Esophagus muscularis mucosa (tissue), 4 donors: Measurements from ENCODE around the gene DELE1. TPM values are rescaled to one million over a fixed set of nuclear protein-coding genes. Genes with fewer than 3 reads are reported as not detected.

Experiments used
- DNase-seq: peaks from one replicate; pipeline ENCODE4 v3.0.0-alpha.2; 2017; ENCODE audit errors: extremely low spot score
- H3K27ac ChIP-seq, 4 donors: fragments of 200-600 bp; sonication (generic); replicated peaks in 1 of 4; 1 replicate in 3 of 4; 2 replicates in 1 of 4; pipeline ENCODE4 v1.5.1; 2016 to 2019; ENCODE audit warnings: mild to moderate bottlenecking in 1 of 4
- H3K27me3 ChIP-seq, 4 donors: fragments of 200-600 bp; sonication (generic); one replicate each; pipeline versions ENCODE4 v1.5.1 to v1.6.0; 2016 to 2019
- H3K36me3 ChIP-seq, 4 donors: fragments of 200-600 bp; sonication (generic); one replicate each; pipeline ENCODE4 v1.5.1; 2016 to 2019
- H3K4me1 ChIP-seq, 4 donors: fragments of 200-600 bp; sonication (generic); one replicate each; pipeline ENCODE4 v1.5.1; 2016 to 2019
- H3K4me3 ChIP-seq, 4 donors: fragments of 200-600 bp; sonication (generic); 1 replicate in 2 of 4; 2 replicates in 2 of 4; pipeline ENCODE4 v1.5.1; 2016 to 2019; ENCODE audit warnings: mild to moderate bottlenecking in 4 of 4, moderate library complexity in 1 of 4
- H3K9me3 ChIP-seq, 4 donors: fragments of 200-600 bp; sonication (generic); 1 replicate in 3 of 4; 2 replicates in 1 of 4; pipeline ENCODE4 v1.5.1; 2016 to 2019
- EP300 ChIP-seq: sonication (generic); formaldehyde crosslinking; IDR thresholded peaks from one replicate; pipeline ENCODE4 v1.6.1; 2017; ENCODE audit warnings: antibody characterized with exemption
- POLR2A ChIP-seq: fragments of 450-650 bp; IDR thresholded peaks from one replicate; pipeline ENCODE4 v1.6.1; 2017; ENCODE audit warnings: antibody characterized with exemption, moderate library complexity, mild to moderate bottlenecking, low read depth
- POLR2AphosphoS5 ChIP-seq, 2 donors: sonication (generic); formaldehyde crosslinking; IDR thresholded peaks; one replicate each; pipeline ENCODE4 v1.6.1; 2017; ENCODE audit warnings: antibody characterized with exemption in 2 of 2
- WGBS: methylation state at CpG from one replicate; pipeline ENCODE4 v1.1.5; 2018; 5-methylcytosine and 5-hydroxymethylcytosine counted together
- intact Hi-C: fragments of 100-400 bp; cut with DNase I; formaldehyde crosslinking; loops from one replicate; pipeline ENCODE4 v1.15.1; 2023
- total RNA-seq, 4 donors: library from RNA; depleted of rRNA; stranded (reverse); fragments of >200 nt; gene quantifications; one replicate each; pipeline versions ENCODE4 v1.1.0 to v1.2.1, GENCODE V29; 2016
- TF ChIP-seq, protein P1 (sequence below), 3 experiments: fragments of 200-600 bp in 2 of 3; fragments of 450-650 bp in 1 of 3; sonication (generic) in 2 of 3; IDR thresholded peaks; one replicate each; pipeline ENCODE4 v1.5.1; 2017 to 2019; ENCODE audit warnings: antibody characterized with exemption in 3 of 3, mild to moderate bottlenecking in 2 of 3, moderate library complexity in 1 of 3

DELE1 gene
- total RNA-seq, 4 donors from 2014 or later = 44.4 to 75.8 (median 49.6) TPM

- WGBS = 27% methylated on average over 14 of the region's 14 CpGs
- H3K36me3 ChIP-seq = peaks cover 0 to 4% (median 1%) of the 10 kb centered on the region in 4 donors
- peaks cover 0 to 11% (median 0%) of the 10 kb centered on the region in 4 donors for H3K27me3 ChIP-seq
- no peak for TF ChIP-seq EP300
- TF ChIP-seq, protein P1, sequence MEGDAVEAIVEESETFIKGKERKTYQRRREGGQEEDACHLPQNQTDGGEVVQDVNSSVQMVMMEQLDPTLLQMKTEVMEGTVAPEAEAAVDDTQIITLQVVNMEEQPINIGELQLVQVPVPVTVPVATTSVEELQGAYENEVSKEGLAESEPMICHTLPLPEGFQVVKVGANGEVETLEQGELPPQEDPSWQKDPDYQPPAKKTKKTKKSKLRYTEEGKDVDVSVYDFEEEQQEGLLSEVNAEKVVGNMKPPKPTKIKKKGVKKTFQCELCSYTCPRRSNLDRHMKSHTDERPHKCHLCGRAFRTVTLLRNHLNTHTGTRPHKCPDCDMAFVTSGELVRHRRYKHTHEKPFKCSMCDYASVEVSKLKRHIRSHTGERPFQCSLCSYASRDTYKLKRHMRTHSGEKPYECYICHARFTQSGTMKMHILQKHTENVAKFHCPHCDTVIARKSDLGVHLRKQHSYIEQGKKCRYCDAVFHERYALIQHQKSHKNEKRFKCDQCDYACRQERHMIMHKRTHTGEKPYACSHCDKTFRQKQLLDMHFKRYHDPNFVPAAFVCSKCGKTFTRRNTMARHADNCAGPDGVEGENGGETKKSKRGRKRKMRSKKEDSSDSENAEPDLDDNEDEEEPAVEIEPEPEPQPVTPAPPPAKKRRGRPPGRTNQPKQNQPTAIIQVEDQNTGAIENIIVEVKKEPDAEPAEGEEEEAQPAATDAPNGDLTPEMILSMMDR (IDR thresholded peaks at IDR 0.05) = peak; percentile 83 to 91 (median 88)
- peak in 1 of 2 donors; percentile 47 for TF ChIP-seq POLR2AphosphoS5 (IDR thresholded peaks at IDR 0.05)
- no peak for TF ChIP-seq POLR2A
- H3K4me1 ChIP-seq = peaks cover 29 to 44% (median 37%) of the 10 kb centered on the region in 4 donors
- H3K4me3 ChIP-seq = no peak overlapping the region
- peak overlapping the region in 1 of 4 donors; percentile 1 for H3K27ac ChIP-seq
- H3K9me3 ChIP-seq = no peaks in the 10 kb centered on the region
- DNase-seq = peak; percentile 98
- intact Hi-C loops = loop anchor here (1.0 to 2.0 kb wide), 2 partner anchors 82 to 268 kb away; partner anchors contain the start of gene PCDH1
These were observed 37.0 kb downstream of the DELE1 start for GRCh38 chr5:141960449-141961323.

DNA sequence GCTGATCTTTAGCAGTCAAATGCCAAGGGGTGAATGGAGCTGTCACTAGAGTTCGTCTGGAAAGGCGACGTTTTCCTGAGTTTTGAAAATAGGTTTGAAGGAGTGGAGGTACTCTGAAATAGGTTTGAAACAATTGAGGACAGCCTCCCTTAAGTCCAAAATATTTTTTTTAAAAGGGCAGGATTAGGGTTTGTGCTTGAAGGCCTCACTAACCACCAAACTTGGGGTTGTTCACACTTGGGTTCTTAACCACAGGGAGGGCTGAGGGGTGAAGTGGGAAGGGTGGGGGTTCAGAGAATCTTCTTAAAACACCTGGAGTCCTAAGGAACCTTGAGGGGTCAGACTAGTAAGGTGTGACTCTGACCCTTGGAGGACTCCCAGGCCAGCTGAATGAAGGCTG is 37.8 kb downstream of the DELE1 start:
- intact Hi-C loops = loop anchor here (2.0 kb wide), 1 partner anchor 83 kb away; the partner anchor contains the start of gene PCDH1
- H3K27ac ChIP-seq = no peak overlapping the region
- peak; percentile 57 for DNase-seq
- H3K9me3 ChIP-seq = no peaks in the 10 kb centered on the region
- peaks cover 29 to 44% (median 37%) of the 10 kb centered on the region in 4 donors for H3K4me1 ChIP-seq
- H3K4me3 ChIP-seq = no peak overlapping the region
- peaks cover 0 to 11% (median 0%) of the 10 kb centered on the region in 4 donors for H3K27me3 ChIP-seq
- no peaks in the 10 kb centered on the region for H3K36me3 ChIP-seq
- WGBS = 83% methylated on average over 3 of the region's 3 CpGs
- TF ChIP-seq EP300 = no peak
- TF ChIP-seq POLR2A = no peak
- TF ChIP-seq, protein P1 (IDR thresholded peaks at IDR 0.05) = no peak
- no peak for TF ChIP-seq POLR2AphosphoS5 (IDR thresholded peaks at IDR 0.05)

GRCh38 chr5:141963701-141964100 is 40.0 kb downstream of the DELE1 start:
- Histone ChIP-seq H3K27ac (no peak overlapping the region), H3K9me3 (no peaks in the 10 kb centered on the region), H3K4me1 (peaks cover 19 to 30% (median 25%) of the 10 kb centered on the region in 4 donors), H3K4me3 (no peak overlapping the region), H3K36me3 (no peaks in the 10 kb centered on the region), H3K27me3 (peaks cover 0 to 11% (median 0%) of the 10 kb centered on the region in 4 donors)
- DNase-seq = no peak
- TF ChIP-seq, protein P1 (IDR thresholded peaks at IDR 0.05) = no peak
- WGBS = 46% methylated on average over 3 of the region's 3 CpGs
- intact Hi-C loops = no loop called here

DNA sequence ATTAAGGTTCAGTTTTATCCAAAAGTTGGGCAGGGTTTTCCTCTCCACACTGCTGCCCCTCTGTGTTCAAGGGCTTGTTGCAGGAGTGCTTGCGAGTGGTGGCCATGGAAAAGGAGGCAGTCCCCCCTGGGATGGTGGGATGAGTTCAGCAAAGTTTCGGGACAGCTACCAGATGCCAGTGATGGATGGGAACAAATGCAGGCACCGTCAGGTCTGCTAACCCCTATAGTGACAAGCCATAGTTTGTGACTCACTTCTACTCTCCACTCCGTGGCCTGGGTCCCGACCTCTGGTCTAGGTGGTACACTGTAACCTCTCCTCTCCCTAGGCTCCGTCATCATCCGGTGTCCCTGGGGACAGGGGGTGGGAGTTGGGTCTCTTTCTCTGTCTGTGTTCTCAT is 41.4 kb downstream of the DELE1 start:
- 60% methylated on average over 7 of the region's 7 CpGs for WGBS
- Histone ChIP-seq H3K4me3 (no peak overlapping the region), H3K4me1 (peaks cover 7 to 23% (median 21%) of the 10 kb centered on the region in 4 donors), H3K36me3 (no peaks in the 10 kb centered on the region), H3K27ac (no peak overlapping the region), H3K27me3 (peaks cover 0 to 3% (median 0%) of the 10 kb centered on the region in 4 donors), H3K9me3 (no peaks in the 10 kb centered on the region)
- intact Hi-C loops = no loop called here
- TF ChIP-seq EP300 (no peak), POLR2AphosphoS5 (IDR thresholded peaks at IDR 0.05) (no peak), POLR2A (no peak)
- TF ChIP-seq, protein P1 (IDR thresholded peaks at IDR 0.05) = no peak
- DNase-seq = peak; percentile 47
